T-helper 9 cell (primary cell): Measurements from ENCODE around the gene PDIA2.
"Not testable (repeated sequence)": the region's sequence is repeated elsewhere in the genome, so short reads cannot be mapped to it uniquely, and the experiment has no call there.

Experiments
- DNase-seq: peaks from one replicate; pipeline ENCODE4 v3.0.0-alpha.2; 2020

The PDIA2 gene

DNA sequence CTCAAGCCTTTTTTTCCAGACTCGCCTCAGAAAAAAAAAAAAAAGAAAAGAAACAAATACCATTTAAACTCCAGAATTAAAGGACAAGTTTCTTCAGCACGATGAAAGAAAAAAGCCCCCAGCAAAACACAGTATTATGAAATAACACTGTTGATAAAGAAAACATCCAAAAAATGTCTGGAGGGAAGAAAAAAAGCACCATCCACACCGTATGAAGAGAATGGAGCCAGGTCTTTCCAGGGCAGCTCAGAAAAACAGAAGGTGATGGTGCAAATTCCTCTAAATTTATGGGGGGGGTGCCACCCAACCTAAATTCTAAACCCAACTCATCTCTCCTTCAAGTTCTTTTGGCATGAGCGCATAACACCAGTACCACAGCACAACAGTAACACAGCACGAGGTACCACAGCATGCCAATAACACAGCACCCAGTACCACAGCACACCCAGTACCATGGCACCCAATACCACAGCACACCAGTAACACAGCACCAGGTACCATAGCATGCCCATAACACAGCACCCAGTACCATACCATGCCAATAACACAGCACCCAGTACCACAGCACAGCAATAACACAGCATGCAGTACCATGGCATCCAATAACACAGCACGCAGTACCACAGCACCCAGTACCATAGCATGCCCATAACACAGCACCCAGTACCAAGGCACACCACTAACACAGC is 50.6 kb downstream of the PDIA2 start:
- no peak for DNase-seq

DNA sequence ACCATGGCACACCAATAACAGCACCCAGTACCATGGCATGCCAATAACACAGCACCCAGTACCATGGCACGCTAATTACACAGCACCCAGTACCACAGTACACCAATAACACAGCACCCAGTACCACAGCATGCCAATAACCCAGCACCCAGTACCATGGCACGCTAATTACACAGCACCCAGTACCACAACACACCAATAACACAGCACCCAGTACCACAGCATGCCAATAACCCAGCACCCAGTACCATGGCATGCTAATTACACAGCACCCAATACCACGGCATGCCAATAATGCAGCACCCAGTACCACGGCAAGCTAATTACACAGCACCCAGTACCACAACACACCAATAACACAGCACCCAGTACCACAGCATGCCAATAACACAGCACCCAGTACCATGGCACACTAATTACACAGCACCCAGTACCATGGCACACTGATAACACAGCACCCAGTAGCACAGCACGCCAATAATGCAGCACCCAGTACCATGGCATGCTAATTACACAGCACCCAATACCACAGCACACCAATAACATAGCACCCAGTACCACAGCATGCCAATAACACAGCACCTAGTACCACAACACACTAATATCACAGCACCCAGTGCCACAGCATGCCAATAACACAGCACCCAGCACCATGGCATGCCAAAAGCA is 51.3 kb downstream of the PDIA2 start:
- DNase-seq, result not testable (repeated sequence)

DNA sequence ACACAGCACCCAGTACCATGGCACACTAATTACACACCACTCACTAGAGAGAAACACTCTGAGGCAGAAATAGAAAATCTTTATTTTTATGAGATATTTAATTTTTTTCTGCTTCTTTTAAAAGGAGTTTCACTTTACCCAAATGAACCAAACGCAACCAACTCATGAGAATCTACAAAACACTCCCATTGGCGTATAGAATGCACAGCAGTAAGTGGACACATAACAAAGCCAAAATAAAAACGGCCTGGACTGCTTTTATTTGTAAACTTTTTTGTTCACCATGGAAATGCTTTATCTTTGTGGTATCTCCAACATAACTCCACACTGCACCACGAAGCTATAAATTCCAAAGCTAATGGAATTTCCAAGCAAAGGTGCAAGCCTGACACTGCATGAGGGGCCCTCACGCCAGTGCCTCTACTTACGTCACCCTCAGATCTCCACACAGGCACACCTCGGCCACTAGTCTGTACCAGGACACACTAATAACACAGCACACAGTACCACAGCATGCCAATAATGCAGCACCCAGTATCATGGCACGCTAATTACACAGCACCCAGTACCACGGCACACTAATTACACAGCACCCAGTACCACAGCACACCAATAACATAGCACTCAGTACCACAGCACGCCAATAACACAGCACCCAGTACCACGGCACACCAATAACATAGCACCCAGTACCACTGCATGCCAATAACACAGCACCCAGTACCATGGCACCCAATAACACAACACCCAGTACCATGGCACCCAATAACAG is 52.1 kb downstream of the PDIA2 start:
- DNase-seq, result not testable (repeated sequence)

DNA sequence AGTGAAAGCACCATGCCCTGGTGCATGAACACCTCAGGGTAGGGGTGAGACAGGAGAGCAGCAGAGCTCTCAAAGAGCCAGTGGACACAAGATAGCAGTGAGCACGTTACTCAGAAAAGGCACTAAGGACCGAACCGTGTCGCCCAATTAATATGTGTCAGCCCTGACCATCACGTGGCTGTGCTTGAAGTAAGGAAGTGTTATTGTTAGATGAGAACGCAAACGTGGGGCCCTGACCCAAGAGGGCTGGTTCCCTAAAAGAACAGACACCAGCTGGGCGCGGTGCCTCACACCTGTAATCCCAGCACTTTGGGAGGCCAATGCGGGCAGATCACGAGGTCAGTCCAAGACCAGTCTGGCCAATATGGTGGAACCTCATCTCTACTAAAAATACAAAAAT is 53.3 kb downstream of the PDIA2 start:
- DNase-seq, result no peak
